ENCODE results near the gene ATXN7.

- TF ChIP-seq CTCF (IDR thresholded peaks at IDR 0.05) = no peak
- TF ChIP-seq POLR2A (IDR thresholded peaks at IDR 0.05) = no peak
Observed at GRCh38 chr3:63817225-63817624, 46.4 kb upstream of the ATXN7 start.

Measured in Peyer's patch (tissue), 4 donors.